ENCODE results near the gene CDH12. TPM values are rescaled to one million over a fixed set of nuclear protein-coding genes. Genes with fewer than 3 reads are reported as not detected.

Gene CDH12
- total RNA-seq, 1 donor from 2014 or later, result 0.11 TPM

- H3K9me3 ChIP-seq, result no peaks in the 10 kb centered on the region
- no peak overlapping the region for H3K27ac ChIP-seq
- H3K27me3 ChIP-seq, result no peaks in the 10 kb centered on the region
- intact Hi-C loops (cut with DNase I), result no loop called here
- no peaks in the 10 kb centered on the region for H3K4me1 ChIP-seq
- no peak for DNase-seq (ENCODE audit: low spot score in 2 of 2)
- TF ChIP-seq CTCF (IDR thresholded peaks at IDR 0.05), result no peak
- no peaks in the 10 kb centered on the region for H3K36me3 ChIP-seq
- no peak overlapping the region for H3K4me3 ChIP-seq
Measured at GRCh38 chr5:22480305-22480704, 372.8 kb downstream of the CDH12 start.

GRCh38 chr5:22473886-22474285, 379.3 kb downstream of the CDH12 start:
- Histone ChIP-seq H3K9me3 (no peaks in the 10 kb centered on the region), H3K27me3 (no peaks in the 10 kb centered on the region), H3K36me3 (no peaks in the 10 kb centered on the region), H3K4me1 (no peaks in the 10 kb centered on the region), H3K27ac (no peak overlapping the region), H3K4me3 (no peak overlapping the region)
- intact Hi-C loops (cut with DNase I), result no loop called here
- no peak for TF ChIP-seq CTCF (IDR thresholded peaks at IDR 0.05)
- no peak for DNase-seq (ENCODE audit: low spot score in 2 of 2)

- DNase-seq (ENCODE audit: low spot score in 2 of 2), result no peak
- Histone ChIP-seq H3K27me3 (no peaks in the 10 kb centered on the region), H3K9me3 (no peaks in the 10 kb centered on the region), H3K36me3 (no peaks in the 10 kb centered on the region), H3K4me3 (no peak overlapping the region), H3K27ac (no peak overlapping the region), H3K4me1 (no peaks in the 10 kb centered on the region)
- intact Hi-C loops (cut with DNase I), result no loop called here
- no peak for TF ChIP-seq CTCF (IDR thresholded peaks at IDR 0.05)
Measured at GRCh38 chr5:22471154-22471553, 382.0 kb downstream of the CDH12 start.

GRCh38 chr5:22470408-22470807, 382.7 kb downstream of the CDH12 start:
- H3K36me3 ChIP-seq, result no peaks in the 10 kb centered on the region
- DNase-seq (ENCODE audit: low spot score in 2 of 2), result no peak
- no peak overlapping the region for H3K27ac ChIP-seq
- H3K9me3 ChIP-seq, result no peaks in the 10 kb centered on the region
- intact Hi-C loops (cut with DNase I), result no loop called here
- H3K4me3 ChIP-seq, result no peak overlapping the region
- no peaks in the 10 kb centered on the region for H3K4me1 ChIP-seq
- TF ChIP-seq CTCF (IDR thresholded peaks at IDR 0.05), result no peak
- H3K27me3 ChIP-seq, result no peaks in the 10 kb centered on the region

GRCh38 chr5:22465616-22466015, 387.5 kb downstream of the CDH12 start:
- Histone ChIP-seq H3K27ac (no peak overlapping the region), H3K27me3 (no peaks in the 10 kb centered on the region), H3K4me1 (no peaks in the 10 kb centered on the region), H3K9me3 (no peaks in the 10 kb centered on the region), H3K4me3 (no peak overlapping the region), H3K36me3 (no peaks in the 10 kb centered on the region)
- no peak for TF ChIP-seq CTCF (IDR thresholded peaks at IDR 0.05)
- DNase-seq (ENCODE audit: low spot score in 2 of 2), result no peak
- intact Hi-C loops (cut with DNase I), result no loop called here

GRCh38 chr5:22465177-22465576, 388.0 kb downstream of the CDH12 start:
- no peak for DNase-seq (ENCODE audit: low spot score in 2 of 2)
- intact Hi-C loops (cut with DNase I), result no loop called here
- Histone ChIP-seq H3K27me3 (no peaks in the 10 kb centered on the region), H3K36me3 (no peaks in the 10 kb centered on the region), H3K4me1 (no peaks in the 10 kb centered on the region), H3K27ac (no peak overlapping the region), H3K4me3 (no peak overlapping the region), H3K9me3 (no peaks in the 10 kb centered on the region)
- no peak for TF ChIP-seq CTCF (IDR thresholded peaks at IDR 0.05)

Measured in ascending aorta (tissue), 2 donors.